Measurements from ENCODE around the gene LPIN3.

The LPIN3 gene

DNA sequence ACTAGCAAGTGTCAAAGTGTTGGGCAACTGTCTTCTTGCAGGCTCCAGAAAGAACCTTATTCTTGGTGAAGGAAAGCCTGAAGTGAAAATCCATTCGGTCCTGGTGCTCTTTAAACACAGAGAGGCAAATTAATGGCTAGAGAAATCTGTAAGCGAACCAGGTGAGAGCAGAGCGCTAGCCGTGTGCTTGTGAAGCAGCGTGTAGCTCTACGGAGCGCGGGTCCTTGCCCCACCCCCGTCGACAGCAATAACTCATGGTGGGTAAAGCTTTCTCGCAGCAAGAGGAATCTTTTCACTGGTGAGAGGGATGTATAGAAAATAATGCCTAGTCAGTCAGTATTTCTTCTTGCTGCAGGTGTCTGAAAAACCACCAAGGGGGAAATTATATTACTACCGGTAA lies 63.0 kb downstream of the LPIN3 start:
- TF ChIP-seq CTCF (IDR thresholded peaks at IDR 0.05; ENCODE audit: insufficient read depth, missing control alignments) = no peak
- FAIRE-seq (no peak), DNase-seq (ENCODE audit: insufficient read length, low spot score) (no peak)

- FAIRE-seq = no peak
- no peak for TF ChIP-seq CTCF (IDR thresholded peaks at IDR 0.05; ENCODE audit: insufficient read depth, missing control alignments)
- DNase-seq (ENCODE audit: insufficient read length, low spot score) = no peak
These were observed 64.8 kb downstream of the LPIN3 start for GRCh38 chr20:41405436-41405835.

GRCh38 chr20:41406353-41406752 lies 65.7 kb downstream of the LPIN3 start:
- no peak for FAIRE-seq

GRCh38 chr20:41406896-41407444 lies 66.3 kb downstream of the LPIN3 start:
- DNase-seq (ENCODE audit: insufficient read length, low spot score) (no peak), FAIRE-seq (no peak)
- no peak for TF ChIP-seq CTCF (IDR thresholded peaks at IDR 0.05; ENCODE audit: insufficient read depth, missing control alignments)

More at GRCh38 chr20:41406353-41406752, 65.7 kb downstream of the LPIN3 start:
- TF ChIP-seq CTCF (IDR thresholded peaks at IDR 0.05; ENCODE audit: insufficient read depth, missing control alignments) = no peak
- peak; percentile 41 for DNase-seq (ENCODE audit: insufficient read length, low spot score)

DNA sequence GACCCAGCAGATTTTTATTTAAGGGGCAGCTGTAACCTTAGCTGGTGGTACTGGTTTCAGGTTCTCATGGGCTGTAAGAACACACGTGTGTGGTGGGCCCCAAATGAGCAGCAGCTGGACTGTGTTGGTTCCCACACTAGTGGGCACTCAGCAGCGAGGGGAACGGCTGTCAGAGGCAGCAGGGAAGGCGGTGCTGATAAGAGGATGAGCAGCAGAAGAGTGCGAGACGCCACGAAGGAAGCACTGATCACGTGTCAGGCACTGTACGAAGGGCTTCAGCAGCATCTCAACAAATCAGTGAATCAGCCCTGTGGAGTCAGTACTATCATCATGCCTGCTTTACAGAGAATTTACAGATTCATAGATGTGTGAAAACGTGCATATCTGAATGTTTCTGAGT lies 67.0 kb downstream of the LPIN3 start:
- DNase-seq (ENCODE audit: insufficient read length, low spot score) (peak; percentile 46), FAIRE-seq (no peak)
- no peak for TF ChIP-seq CTCF (IDR thresholded peaks at IDR 0.05; ENCODE audit: insufficient read depth, missing control alignments)

DNA sequence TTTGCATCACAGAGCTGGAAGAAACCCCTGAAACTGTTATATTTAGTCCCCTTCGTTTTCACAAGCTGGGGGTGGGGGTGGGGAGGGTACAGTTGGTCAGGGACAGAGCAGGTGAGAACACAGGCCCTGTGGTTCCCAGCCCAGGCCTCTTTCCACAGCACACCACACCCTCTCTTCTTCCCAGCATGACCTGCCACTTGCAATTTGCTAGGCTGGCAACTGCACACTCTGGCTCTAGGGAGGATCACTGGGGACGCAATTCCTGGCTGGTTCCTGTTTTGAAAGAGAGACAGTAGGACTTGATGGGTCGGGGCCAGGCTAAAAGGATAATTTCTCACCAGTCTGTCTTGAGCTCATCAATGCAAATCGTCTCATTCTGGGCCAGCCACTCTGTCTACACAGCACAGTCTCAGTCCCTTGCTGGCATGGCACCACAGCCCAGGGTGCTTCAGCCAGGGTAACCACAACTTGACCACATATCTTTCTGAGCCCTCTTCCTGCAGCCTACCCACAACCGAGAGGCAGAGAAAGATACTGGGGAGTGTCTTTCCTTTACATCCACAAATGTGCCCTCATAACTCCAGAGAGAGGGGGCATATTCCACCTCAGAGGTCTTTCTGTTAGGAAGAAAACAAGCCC lies 67.7 kb downstream of the LPIN3 start:
- no peak for FAIRE-seq

More for the DNA sequence above, 67.7 kb downstream of the LPIN3 start:
- no peak for DNase-seq (ENCODE audit: insufficient read length, low spot score)
- TF ChIP-seq CTCF (IDR thresholded peaks at IDR 0.05; ENCODE audit: insufficient read depth, missing control alignments) = no peak

Measured in D721Med (cell line).